Endometrium (tissue), 2 donors: ENCODE results near the gene C5.

Experiments used
- FAIRE-seq: peaks from 2 replicates; lab custom pipeline; 2012; peaks lifted over from hg19 to GRCh38; lab: Jason Lieb, UNC
- donor health status: control.
- donor health status: control.

Gene C5

GRCh38 chr9:120905315-120906164 lies 144.5 kb downstream of the C5 start:
- FAIRE-seq, result no peak

GRCh38 chr9:120904978-120905301 lies 145.1 kb downstream of the C5 start:
- FAIRE-seq, result no peak

- FAIRE-seq, result no peak
Observed at GRCh38 chr9:120904061-120904977, 145.8 kb downstream of the C5 start.

DNA sequence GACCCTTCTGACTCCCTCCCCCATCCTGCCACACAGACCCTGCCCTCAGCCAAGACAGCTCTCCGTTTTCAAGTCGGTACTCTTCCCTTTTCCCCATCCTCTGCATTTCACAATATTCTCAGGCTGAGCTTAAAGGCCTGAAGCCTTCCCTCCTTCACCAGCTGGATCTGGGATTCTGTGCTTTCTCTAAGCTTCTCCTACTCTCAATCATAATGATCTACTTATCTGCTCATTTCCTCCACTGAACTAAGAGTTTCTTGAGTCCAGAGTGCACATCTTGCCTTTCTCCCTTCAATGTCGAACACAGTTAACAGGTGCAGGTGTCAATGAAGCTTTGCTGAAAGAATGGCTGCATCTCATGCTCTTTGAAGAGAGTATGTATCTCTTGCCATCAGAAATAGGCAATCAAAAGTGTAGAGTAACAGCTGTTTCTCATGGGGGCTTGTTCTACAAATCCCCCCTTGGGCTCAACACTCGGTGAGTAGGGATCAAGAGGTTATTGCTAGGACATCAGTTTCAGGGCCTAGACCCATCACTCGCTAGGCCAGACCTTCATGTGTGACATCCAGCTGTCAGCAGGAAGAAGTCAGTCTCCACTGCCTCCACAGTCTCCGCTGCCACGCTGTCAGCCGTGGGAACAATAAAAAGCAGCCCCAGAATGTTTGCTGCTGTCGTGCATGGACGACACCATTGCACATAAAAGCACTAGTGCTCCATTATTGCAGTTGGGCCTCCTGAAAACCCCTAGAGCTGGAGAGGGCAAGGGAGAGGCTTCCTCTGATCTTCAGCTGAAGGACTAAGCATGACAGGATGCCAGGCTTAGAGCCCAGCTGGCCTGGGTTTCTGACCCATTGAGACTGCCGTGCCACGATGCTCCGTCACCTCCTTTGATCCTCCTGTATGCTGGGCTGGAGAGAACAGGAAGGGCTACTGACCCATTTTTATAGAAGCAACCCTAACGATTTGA lies 147.2 kb downstream of the C5 start:
- no peak for FAIRE-seq
